GM23338 (cell line): ENCODE data around the gene RRP7A. TPM values are rescaled to one million over a fixed set of nuclear protein-coding genes. Genes with fewer than 3 reads are reported as not detected.
"Not testable (repeated sequence)": the region's sequence is repeated elsewhere in the genome, so short reads cannot be mapped to it uniquely, and the experiment has no call there.

ENCODE experiments used
- ATAC-seq: fragments of 200-7000 bp; cut with Tn5 transposase; 3 replicates; pipeline ENCODE4 v1.9.1; 2020
- DNase-seq: peaks from one replicate; pipeline ENCODE4 v3.0.0-alpha.2; 2015; ENCODE audit warnings: low spot score
- H2AFZ ChIP-seq: fragments of 200-600 bp; sonication (generic); 2 replicates; pipeline ENCODE4 v1.8.0; 2016; ENCODE audit warnings: antibody characterized with exemption, mild to moderate bottlenecking, moderate library complexity
- H3F3A ChIP-seq: fragments of 200-600 bp; sonication (generic); replicated peaks from 2 replicates; pipeline ENCODE4 v1.8.0; 2017; ENCODE audit warnings: antibody characterized with exemption, mixed run types, low read depth
- H3K27ac ChIP-seq: fragments of 200-600 bp; sonication (generic); 2 replicates; pipeline ENCODE4 v1.6.1; 2016; ENCODE audit warnings: low read depth
- H3K27me3 ChIP-seq: fragments of 200-600 bp; sonication (generic); 2 replicates; pipeline ENCODE4 v1.8.0; 2016; ENCODE audit warnings: mild to moderate bottlenecking, mixed run types, moderate library complexity; ENCODE audit not compliant: insufficient read depth
- H3K36me3 ChIP-seq: fragments of 200-600 bp; sonication (generic); 2 replicates; pipeline ENCODE4 v1.8.0; 2016; ENCODE audit warnings: mild to moderate bottlenecking; ENCODE audit not compliant: insufficient read depth
- H3K4me1 ChIP-seq: fragments of 200-600 bp; sonication (generic); 2 replicates; pipeline ENCODE4 v1.8.0; 2016; ENCODE audit warnings: mild to moderate bottlenecking, moderate library complexity; ENCODE audit not compliant: insufficient read depth
- H3K4me2 ChIP-seq: fragments of 200-600 bp; sonication (generic); 2 replicates; pipeline ENCODE4 v1.7.1; 2017; ENCODE audit warnings: mixed run types
- H3K4me3 ChIP-seq: fragments of 200-600 bp; sonication (generic); 2 replicates; pipeline ENCODE4 v1.6.1; 2016; ENCODE audit warnings: mixed run types
- H3K79me2 ChIP-seq: fragments of 200-600 bp; sonication (generic); replicated peaks from 2 replicates; pipeline ENCODE4 v1.8.0; 2017; ENCODE audit warnings: mild to moderate bottlenecking; ENCODE audit not compliant: insufficient read depth
- H3K9me2 ChIP-seq: fragments of 200-600 bp; sonication (generic); 2 replicates; pipeline ENCODE4 v1.8.0; 2017; ENCODE audit not compliant: insufficient read depth
- H4K20me1 ChIP-seq: fragments of 200-600 bp; sonication (generic); replicated peaks from 2 replicates; pipeline ENCODE4 v1.8.0; 2017; ENCODE audit warnings: mild to moderate bottlenecking; ENCODE audit not compliant: insufficient read depth
- H3K27ac Mint-ChIP-seq: 2 replicates; pipeline ENCODE4 v1.8.0; 2020; ENCODE audit warnings: inconsistent platforms, mild to moderate bottlenecking, moderate library complexity, mixed read lengths
- H3K27me3 Mint-ChIP-seq: 3 replicates; pipeline ENCODE4 v1.8.0; 2022; ENCODE audit warnings: low read depth, mild to moderate bottlenecking, moderate library complexity, mixed read lengths, inconsistent platforms; ENCODE audit not compliant: insufficient read depth, poor library complexity
- H3K36me3 Mint-ChIP-seq: 3 replicates; pipeline ENCODE4 v1.8.0; 2021; ENCODE audit warnings: low read depth, mild to moderate bottlenecking, inconsistent platforms, moderate library complexity, mixed read lengths
- H3K4me1 Mint-ChIP-seq: 3 replicates; pipeline ENCODE4 v1.8.0; 2020; ENCODE audit warnings: mild to moderate bottlenecking, inconsistent platforms, mixed read lengths
- H3K4me3 Mint-ChIP-seq: 3 replicates; pipeline ENCODE4 v1.8.0; 2021; ENCODE audit warnings: moderate library complexity, mild to moderate bottlenecking, inconsistent platforms, mixed read lengths
- H3K9me3 Mint-ChIP-seq: 3 replicates; pipeline ENCODE4 v1.8.0; 2020; ENCODE audit warnings: moderate library complexity, mild to moderate bottlenecking, inconsistent platforms, mixed read lengths
- EZH2phosphoT487 ChIP-seq: fragments of 200-600 bp; sonication (generic); IDR thresholded peaks from one replicate; pipeline ENCODE4 v1.8.1; 2018; ENCODE audit warnings: antibody characterized with exemption; ENCODE audit not compliant: unreplicated experiment
- NANOG ChIP-seq: IDR thresholded peaks from 2 replicates; pipeline ENCODE4 v1.6.1; 2016; ENCODE audit warnings: antibody characterized with exemption, borderline replicate concordance
- POLR2AphosphoS5 ChIP-seq: IDR thresholded peaks from 2 replicates; pipeline ENCODE4 v1.6.1; 2016; ENCODE audit warnings: antibody characterized with exemption, low read depth
- STAT1 ChIP-seq: IDR thresholded peaks from one replicate; pipeline ENCODE4 v1.6.1; 2016; ENCODE audit warnings: antibody characterized with exemption; ENCODE audit not compliant: unreplicated experiment
- ZNF331 ChIP-seq: fragments of 250-450 bp; sonication (Bioruptor Pico); IDR thresholded peaks from 2 replicates; pipeline ENCODE4 v1.5.0; 2020; ENCODE audit warnings: low read depth, mild to moderate bottlenecking, moderate library complexity
- polyA plus RNA-seq: library from polyadenylated mRNA; unstranded; fragments of >200 nt; fragmentation: Nextera tagmentation; extraction: Ambion mirVana; gene quantifications from 2 replicates; pipeline ENCODE4 v1.2.1, GENCODE V29; 2016
- total RNA-seq: library from RNA; depleted of rRNA; stranded (reverse); fragments of >200 nt; shearing (Covaris generic); gene quantifications from 2 replicates; pipeline ENCODE4 v1.2.3, GENCODE V29; 2014
- TF ChIP-seq, protein P1 (sequence below): fragments of 250-450 bp; sonication (Bioruptor Pico); IDR thresholded peaks from 2 replicates; pipeline ENCODE4 v1.5.0; 2020; ENCODE audit warnings: mild to moderate bottlenecking, moderate library complexity
- TF ChIP-seq, protein P2 (sequence below): IDR thresholded peaks from one replicate; pipeline ENCODE4 v1.6.1; 2018; ENCODE audit warnings: antibody characterized with exemption; ENCODE audit not compliant: unreplicated experiment

The RRP7A gene
- total and polyA plus RNA-seq, 2 experiments from 2014 or later: 48.1 to 59.2 TPM

DNA sequence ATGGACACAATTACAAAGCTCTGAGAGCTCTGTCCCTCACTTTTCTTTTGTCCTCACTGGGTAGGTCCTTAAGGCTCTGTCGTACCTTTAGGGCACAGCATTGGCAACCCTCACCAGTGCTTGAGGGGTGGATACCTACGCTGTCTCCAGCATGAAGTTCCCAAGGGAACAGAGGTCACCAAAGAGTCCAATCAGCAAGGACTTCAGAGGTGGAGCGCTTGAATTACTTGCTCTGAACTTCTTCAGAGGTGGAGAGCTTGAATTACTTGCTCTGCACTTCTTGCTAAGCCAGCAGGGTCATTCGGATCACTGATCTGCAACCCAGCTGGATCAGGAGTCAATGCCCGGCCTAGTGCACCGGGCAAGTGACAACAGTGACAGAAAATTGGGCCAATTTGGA, 35.1 kb downstream of the RRP7A start:
- H3K36me3 Mint-ChIP-seq: no peaks in the 10 kb centered on the region
- no peak overlapping the region for H3K4me3 Mint-ChIP-seq
- H3K4me1 ChIP-seq: no peaks in the 10 kb centered on the region
- H3K27me3 ChIP-seq: no peaks in the 10 kb centered on the region
- no peaks in the 10 kb centered on the region for H3K79me2 ChIP-seq
- no peaks in the 10 kb centered on the region for H3F3A ChIP-seq
- H4K20me1 ChIP-seq: no peaks in the 10 kb centered on the region
- TF ChIP-seq, protein P1, sequence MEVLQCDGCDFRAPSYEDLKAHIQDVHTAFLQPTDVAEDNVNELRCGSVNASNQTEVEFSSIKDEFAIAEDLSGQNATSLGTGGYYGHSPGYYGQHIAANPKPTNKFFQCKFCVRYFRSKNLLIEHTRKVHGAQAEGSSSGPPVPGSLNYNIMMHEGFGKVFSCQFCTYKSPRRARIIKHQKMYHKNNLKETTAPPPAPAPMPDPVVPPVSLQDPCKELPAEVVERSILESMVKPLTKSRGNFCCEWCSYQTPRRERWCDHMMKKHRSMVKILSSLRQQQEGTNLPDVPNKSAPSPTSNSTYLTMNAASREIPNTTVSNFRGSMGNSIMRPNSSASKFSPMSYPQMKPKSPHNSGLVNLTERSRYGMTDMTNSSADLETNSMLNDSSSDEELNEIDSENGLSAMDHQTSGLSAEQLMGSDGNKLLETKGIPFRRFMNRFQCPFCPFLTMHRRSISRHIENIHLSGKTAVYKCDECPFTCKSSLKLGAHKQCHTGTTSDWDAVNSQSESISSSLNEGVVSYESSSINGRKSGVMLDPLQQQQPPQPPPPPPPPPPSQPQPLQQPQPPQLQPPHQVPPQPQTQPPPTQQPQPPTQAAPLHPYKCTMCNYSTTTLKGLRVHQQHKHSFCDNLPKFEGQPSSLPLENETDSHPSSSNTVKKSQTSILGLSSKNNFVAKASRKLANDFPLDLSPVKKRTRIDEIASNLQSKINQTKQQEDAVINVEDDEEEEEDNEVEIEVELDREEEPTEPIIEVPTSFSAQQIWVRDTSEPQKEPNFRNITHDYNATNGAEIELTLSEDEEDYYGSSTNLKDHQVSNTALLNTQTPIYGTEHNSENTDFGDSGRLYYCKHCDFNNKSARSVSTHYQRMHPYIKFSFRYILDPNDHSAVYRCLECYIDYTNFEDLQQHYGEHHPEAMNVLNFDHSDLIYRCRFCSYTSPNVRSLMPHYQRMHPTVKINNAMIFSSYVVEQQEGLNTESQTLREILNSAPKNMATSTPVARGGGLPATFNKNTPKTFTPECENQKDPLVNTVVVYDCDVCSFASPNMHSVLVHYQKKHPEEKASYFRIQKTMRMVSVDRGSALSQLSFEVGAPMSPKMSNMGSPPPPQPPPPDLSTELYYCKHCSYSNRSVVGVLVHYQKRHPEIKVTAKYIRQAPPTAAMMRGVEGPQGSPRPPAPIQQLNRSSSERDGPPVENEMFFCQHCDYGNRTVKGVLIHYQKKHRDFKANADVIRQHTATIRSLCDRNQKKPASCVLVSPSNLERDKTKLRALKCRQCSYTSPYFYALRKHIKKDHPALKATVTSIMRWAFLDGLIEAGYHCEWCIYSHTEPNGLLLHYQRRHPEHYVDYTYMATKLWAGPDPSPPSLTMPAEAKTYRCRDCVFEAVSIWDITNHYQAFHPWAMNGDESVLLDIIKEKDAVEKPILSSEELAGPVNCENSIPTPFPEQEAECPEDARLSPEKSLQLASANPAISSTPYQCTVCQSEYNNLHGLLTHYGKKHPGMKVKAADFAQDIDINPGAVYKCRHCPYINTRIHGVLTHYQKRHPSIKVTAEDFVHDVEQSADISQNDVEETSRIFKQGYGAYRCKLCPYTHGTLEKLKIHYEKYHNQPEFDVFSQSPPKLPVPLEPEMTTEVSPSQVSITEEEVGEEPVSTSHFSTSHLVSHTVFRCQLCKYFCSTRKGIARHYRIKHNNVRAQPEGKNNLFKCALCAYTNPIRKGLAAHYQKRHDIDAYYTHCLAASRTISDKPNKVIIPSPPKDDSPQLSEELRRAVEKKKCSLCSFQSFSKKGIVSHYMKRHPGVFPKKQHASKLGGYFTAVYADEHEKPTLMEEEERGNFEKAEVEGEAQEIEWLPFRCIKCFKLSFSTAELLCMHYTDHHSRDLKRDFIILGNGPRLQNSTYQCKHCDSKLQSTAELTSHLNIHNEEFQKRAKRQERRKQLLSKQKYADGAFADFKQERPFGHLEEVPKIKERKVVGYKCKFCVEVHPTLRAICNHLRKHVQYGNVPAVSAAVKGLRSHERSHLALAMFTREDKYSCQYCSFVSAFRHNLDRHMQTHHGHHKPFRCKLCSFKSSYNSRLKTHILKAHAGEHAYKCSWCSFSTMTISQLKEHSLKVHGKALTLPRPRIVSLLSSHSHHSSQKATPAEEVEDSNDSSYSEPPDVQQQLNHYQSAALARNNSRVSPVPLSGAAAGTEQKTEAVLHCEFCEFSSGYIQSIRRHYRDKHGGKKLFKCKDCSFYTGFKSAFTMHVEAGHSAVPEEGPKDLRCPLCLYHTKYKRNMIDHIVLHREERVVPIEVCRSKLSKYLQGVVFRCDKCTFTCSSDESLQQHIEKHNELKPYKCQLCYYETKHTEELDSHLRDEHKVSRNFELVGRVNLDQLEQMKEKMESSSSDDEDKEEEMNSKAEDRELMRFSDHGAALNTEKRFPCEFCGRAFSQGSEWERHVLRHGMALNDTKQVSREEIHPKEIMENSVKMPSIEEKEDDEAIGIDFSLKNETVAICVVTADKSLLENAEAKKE (CRISPR knock-in tag): no peak
- TF ChIP-seq, protein P2, sequence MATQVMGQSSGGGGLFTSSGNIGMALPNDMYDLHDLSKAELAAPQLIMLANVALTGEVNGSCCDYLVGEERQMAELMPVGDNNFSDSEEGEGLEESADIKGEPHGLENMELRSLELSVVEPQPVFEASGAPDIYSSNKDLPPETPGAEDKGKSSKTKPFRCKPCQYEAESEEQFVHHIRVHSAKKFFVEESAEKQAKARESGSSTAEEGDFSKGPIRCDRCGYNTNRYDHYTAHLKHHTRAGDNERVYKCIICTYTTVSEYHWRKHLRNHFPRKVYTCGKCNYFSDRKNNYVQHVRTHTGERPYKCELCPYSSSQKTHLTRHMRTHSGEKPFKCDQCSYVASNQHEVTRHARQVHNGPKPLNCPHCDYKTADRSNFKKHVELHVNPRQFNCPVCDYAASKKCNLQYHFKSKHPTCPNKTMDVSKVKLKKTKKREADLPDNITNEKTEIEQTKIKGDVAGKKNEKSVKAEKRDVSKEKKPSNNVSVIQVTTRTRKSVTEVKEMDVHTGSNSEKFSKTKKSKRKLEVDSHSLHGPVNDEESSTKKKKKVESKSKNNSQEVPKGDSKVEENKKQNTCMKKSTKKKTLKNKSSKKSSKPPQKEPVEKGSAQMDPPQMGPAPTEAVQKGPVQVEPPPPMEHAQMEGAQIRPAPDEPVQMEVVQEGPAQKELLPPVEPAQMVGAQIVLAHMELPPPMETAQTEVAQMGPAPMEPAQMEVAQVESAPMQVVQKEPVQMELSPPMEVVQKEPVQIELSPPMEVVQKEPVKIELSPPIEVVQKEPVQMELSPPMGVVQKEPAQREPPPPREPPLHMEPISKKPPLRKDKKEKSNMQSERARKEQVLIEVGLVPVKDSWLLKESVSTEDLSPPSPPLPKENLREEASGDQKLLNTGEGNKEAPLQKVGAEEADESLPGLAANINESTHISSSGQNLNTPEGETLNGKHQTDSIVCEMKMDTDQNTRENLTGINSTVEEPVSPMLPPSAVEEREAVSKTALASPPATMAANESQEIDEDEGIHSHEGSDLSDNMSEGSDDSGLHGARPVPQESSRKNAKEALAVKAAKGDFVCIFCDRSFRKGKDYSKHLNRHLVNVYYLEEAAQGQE: no peak
- TF ChIP-seq STAT1: no peak
- no peak for TF ChIP-seq POLR2AphosphoS5
- no peak for TF ChIP-seq EZH2phosphoT487
- TF ChIP-seq ZNF331 (CRISPR knock-in tag): no peak
- TF ChIP-seq NANOG: no peak
- H3K27me3 Mint-ChIP-seq: peaks cover 15% of the 10 kb centered on the region
- no peaks in the 10 kb centered on the region; the same call in 2 of the 3 replicates for H3K4me1 Mint-ChIP-seq
- no peaks in the 10 kb centered on the region for H3K9me3 Mint-ChIP-seq
- no peak for ATAC-seq
- no peaks in the 10 kb centered on the region for H3K9me2 ChIP-seq
- H2AFZ ChIP-seq: no peak overlapping the region
- no peaks in the 10 kb centered on the region for H3K36me3 ChIP-seq
- no peak for DNase-seq
- no peak overlapping the region for H3K27ac Mint-ChIP-seq
- no peak overlapping the region for H3K4me2 ChIP-seq
- no peak overlapping the region for H3K27ac ChIP-seq
- no peak overlapping the region for H3K4me3 ChIP-seq

DNA sequence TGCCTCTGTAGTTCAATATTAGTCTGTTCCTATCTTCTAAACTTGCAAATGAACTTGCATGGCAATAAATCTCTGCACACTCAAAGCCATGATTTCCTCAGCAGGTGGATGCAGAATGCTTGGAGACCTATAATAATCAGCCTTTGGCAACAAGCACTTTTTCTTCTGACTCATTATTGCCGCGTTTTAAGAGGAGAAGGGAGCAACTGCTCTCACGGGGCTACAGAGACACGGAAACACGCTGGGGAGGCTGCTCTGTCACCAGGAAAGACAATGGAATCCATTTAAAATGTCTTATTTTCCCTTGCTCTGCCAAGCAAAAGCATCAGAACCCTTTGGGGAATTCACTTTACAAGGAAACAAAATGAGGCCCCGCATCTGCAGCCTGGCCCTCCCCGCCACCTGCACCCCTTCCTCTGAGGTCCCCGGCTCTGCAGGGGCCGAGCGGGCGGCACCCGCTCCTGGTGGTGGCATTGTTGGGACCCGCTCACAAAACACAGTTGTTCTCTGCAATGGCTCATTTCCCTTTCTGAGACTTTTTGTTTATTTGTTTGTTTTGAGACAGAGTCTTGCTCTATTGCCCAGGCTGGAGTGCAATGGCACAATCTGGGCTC, 35.9 kb downstream of the RRP7A start:
- H3K27me3 Mint-ChIP-seq: peaks cover 13% of the 10 kb centered on the region
- H4K20me1 ChIP-seq, H3K4me1 ChIP-seq, H3K36me3 Mint-ChIP-seq, H3K36me3 ChIP-seq, H3F3A ChIP-seq, ATAC-seq, H2AFZ ChIP-seq, H3K9me2 ChIP-seq, H3K79me2 ChIP-seq, H3K4me1 Mint-ChIP-seq, H3K27me3 ChIP-seq, H3K4me3 Mint-ChIP-seq, H3K9me3 Mint-ChIP-seq, H3K27ac Mint-ChIP-seq, H3K4me3 ChIP-seq, DNase-seq, H3K27ac ChIP-seq, H3K4me2 ChIP-seq: not testable (repeated sequence)
